Upper lobe of left lung (tissue), 6 donors: Measurements from ENCODE around the gene ARHGEF7. TPM values are rescaled to one million over a fixed set of nuclear protein-coding genes. Genes with fewer than 3 reads are reported as not detected.
A peak's percentile ranks its signal among the peaks of the same experiment; 100 is the strongest.

Experiments
- ATAC-seq, 2 donors: fragments of 200-7000 bp; cut with Tn5 transposase; one replicate each; pipeline ENCODE4 v1.9.1; 2022; ENCODE audit warnings: mild to moderate bottlenecking in 2 of 2, moderate library complexity in 2 of 2; ENCODE audit not compliant: low FRiP score in 2 of 2
- DNase-seq, 2 donors: peaks; one replicate each; pipeline ENCODE4 v3.0.0-alpha.2; 2019 to 2020
- H3K27ac ChIP-seq, 4 donors: fragments of 200-600 bp; sonication (generic); one replicate each; pipeline ENCODE4 v1.5.1; 2016 to 2019
- H3K27me3 ChIP-seq, 4 donors: fragments of 200-600 bp; sonication (generic); one replicate each; pipeline ENCODE4 v1.5.1; 2017 to 2019
- H3K36me3 ChIP-seq, 4 donors: fragments of 200-600 bp; sonication (generic); one replicate each; pipeline ENCODE4 v1.5.1; 2016 to 2019
- H3K4me1 ChIP-seq, 4 donors: fragments of 200-600 bp; sonication (generic); one replicate each; pipeline ENCODE4 v1.5.1; 2018 to 2019
- H3K4me3 ChIP-seq, 4 donors: fragments of 200-600 bp; sonication (generic); one replicate each; pipeline ENCODE4 v1.5.1; 2017 to 2019; ENCODE audit warnings: mild to moderate bottlenecking in 2 of 4, moderate library complexity in 1 of 4
- H3K9me3 ChIP-seq, 4 donors: fragments of 200-600 bp; sonication (generic); one replicate each; pipeline ENCODE4 v1.5.1; 2018 to 2019
- EP300 ChIP-seq, 4 donors: sonication (generic); formaldehyde crosslinking; IDR thresholded peaks; one replicate each; pipeline ENCODE4 v1.5.1; 2017; ENCODE audit warnings: antibody characterized with exemption in 4 of 4, control low read depth in 2 of 4
- POLR2A ChIP-seq, 4 donors: fragments of 450-650 bp; IDR thresholded peaks; one replicate each; pipeline ENCODE4 v1.5.1; 2016 to 2017; ENCODE audit warnings: antibody characterized with exemption in 4 of 4, mild to moderate bottlenecking in 2 of 4
- POLR2AphosphoS5 ChIP-seq, 2 donors: sonication (generic); formaldehyde crosslinking; IDR thresholded peaks; one replicate each; pipeline ENCODE4 v1.5.1; 2017; ENCODE audit warnings: antibody characterized with exemption in 2 of 2
- WGBS, 2 donors: methylation state at CpG; one replicate each; pipeline ENCODE4 v1.1.5; 2017 to 2018; 5-methylcytosine and 5-hydroxymethylcytosine counted together
- total RNA-seq, 6 donors: library from RNA; depleted of rRNA in 4 of 6; stranded (reverse); fragments of >200 nt in 4 of 6; gene quantifications; one replicate each; pipeline versions ENCODE4 v1.1.0 to v1.2.1, GENCODE V29; 2016 to 2021
- TF ChIP-seq, protein P1 (sequence below), 6 experiments: fragments of 450-650 bp in 4 of 6; fragments of 200-600 bp in 2 of 6; sonication (generic) in 2 of 6; IDR thresholded peaks; one replicate each; pipeline ENCODE4 v1.5.1; 2016 to 2019; ENCODE audit warnings: antibody characterized with exemption in 6 of 6
- donor health status: DM: no; HTN: no; CAD: no; lungs with moderate emphysema.
- donor health status: DM: no; HTN: yes; CAD: no; lungs with severe emphysema.

ARHGEF7 gene
- total RNA-seq, 6 donors from 2014 or later, result 50.3 to 130 (median 67.4) TPM

DNA sequence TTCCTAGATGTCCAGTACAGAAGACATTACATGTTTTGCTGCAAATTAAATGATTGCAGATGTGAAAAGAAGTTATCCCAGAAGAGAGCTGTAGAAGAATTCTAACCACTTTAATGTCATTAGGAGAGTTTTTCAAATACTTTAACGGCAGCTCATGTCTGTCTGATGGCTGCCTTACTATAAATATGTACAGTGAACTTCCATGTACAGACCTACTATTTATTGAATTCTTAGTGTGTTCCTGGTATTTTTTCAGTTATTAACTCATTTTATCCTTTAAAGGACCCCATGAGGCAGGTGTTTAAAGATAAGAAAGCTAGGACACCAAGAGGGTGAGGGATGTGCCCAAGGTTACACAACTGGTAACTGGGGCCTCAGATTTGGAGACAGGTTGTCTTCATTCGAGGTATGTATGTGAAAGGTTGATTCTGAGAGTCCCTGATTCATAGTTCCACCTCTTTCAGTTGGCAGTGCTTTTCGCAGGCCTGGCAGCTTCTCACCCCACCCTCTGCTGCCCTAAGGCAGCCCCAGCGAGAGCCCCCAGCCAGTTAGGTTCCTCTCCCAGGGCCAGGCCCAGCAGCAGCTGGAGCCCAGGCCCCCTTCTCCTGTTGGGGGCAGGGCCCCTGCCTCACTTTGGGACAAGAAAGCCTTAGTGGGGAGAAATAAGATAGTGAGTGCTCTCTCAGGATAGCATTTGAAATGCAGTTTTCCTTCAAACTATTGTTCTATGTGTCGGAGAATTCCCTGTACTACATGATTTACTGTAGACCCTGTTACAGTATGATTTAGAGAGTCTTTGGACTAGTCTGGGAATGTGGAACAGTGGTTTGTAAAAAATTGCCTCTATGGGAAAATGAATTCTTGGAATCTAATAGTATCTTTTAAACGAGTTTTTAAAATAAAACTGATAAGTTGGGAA is 137.6 kb downstream of the ARHGEF7 start:
- no peak overlapping the region for H3K4me3 ChIP-seq
- H3K27me3 ChIP-seq, result no peaks in the 10 kb centered on the region
- peaks cover 0 to 6% (median 3%) of the 10 kb centered on the region in 4 donors for H3K4me1 ChIP-seq
- WGBS, 2 donors, result 77 to 87% methylated on average over 6 of the region's 6 CpGs
- no peaks in the 10 kb centered on the region for H3K9me3 ChIP-seq
- H3K36me3 ChIP-seq, result peaks cover 0 to 68% (median 10%) of the 10 kb centered on the region in 4 donors
- H3K27ac ChIP-seq, result no peak overlapping the region
- TF ChIP-seq EP300 (IDR thresholded peaks at IDR 0.05), result no peak
- TF ChIP-seq, protein P1, sequence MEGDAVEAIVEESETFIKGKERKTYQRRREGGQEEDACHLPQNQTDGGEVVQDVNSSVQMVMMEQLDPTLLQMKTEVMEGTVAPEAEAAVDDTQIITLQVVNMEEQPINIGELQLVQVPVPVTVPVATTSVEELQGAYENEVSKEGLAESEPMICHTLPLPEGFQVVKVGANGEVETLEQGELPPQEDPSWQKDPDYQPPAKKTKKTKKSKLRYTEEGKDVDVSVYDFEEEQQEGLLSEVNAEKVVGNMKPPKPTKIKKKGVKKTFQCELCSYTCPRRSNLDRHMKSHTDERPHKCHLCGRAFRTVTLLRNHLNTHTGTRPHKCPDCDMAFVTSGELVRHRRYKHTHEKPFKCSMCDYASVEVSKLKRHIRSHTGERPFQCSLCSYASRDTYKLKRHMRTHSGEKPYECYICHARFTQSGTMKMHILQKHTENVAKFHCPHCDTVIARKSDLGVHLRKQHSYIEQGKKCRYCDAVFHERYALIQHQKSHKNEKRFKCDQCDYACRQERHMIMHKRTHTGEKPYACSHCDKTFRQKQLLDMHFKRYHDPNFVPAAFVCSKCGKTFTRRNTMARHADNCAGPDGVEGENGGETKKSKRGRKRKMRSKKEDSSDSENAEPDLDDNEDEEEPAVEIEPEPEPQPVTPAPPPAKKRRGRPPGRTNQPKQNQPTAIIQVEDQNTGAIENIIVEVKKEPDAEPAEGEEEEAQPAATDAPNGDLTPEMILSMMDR (IDR thresholded peaks at IDR 0.05), result no peak
- TF ChIP-seq POLR2A (IDR thresholded peaks at IDR 0.05), result no peak
- TF ChIP-seq POLR2AphosphoS5 (IDR thresholded peaks at IDR 0.05), result no peak
- DNase-seq (no peak), ATAC-seq (no peak)

DNA sequence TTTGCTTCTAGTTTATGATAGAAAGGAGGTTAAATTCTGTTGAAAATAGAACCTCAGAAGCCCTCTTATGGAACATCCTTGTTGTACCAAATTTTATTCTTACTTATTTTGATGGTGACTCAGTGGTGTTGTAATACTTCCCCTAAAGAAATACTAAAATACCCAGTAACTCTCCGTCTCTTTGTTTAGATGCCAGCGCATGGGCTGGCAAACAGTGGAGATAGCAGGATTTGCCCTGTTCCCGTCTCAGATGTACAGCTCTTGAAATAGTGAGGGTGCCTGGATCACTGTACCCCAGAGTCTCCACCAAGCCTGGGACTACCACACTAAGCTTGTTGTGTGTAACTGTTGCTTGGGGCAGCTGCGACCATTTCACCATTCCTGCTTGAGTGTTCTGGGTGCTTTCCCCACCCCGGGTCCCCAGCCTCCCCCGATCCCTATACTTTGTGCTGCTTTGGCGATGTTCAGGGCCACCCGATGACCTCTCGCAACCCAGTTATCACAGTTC is 138.3 kb downstream of the ARHGEF7 start:
- Histone ChIP-seq H3K4me3 (no peak overlapping the region), H3K27me3 (no peaks in the 10 kb centered on the region), H3K4me1 (peaks cover 0 to under 1% (median 0%) of the 10 kb centered on the region in 4 donors), H3K9me3 (no peaks in the 10 kb centered on the region), H3K27ac (no peak overlapping the region), H3K36me3 (peaks cover 0 to 68% (median 17%) of the 10 kb centered on the region in 4 donors)
- DNase-seq (no peak), ATAC-seq (peak in 1 of 2 donors; percentile 19)
- WGBS, 2 donors, result 98 to 99% methylated on average over 5 to 9 of the region's 9 CpGs
- TF ChIP-seq POLR2AphosphoS5 (IDR thresholded peaks at IDR 0.05) (no peak), EP300 (IDR thresholded peaks at IDR 0.05) (no peak), POLR2A (IDR thresholded peaks at IDR 0.05) (no peak)
- TF ChIP-seq, protein P1 (IDR thresholded peaks at IDR 0.05), result no peak

DNA sequence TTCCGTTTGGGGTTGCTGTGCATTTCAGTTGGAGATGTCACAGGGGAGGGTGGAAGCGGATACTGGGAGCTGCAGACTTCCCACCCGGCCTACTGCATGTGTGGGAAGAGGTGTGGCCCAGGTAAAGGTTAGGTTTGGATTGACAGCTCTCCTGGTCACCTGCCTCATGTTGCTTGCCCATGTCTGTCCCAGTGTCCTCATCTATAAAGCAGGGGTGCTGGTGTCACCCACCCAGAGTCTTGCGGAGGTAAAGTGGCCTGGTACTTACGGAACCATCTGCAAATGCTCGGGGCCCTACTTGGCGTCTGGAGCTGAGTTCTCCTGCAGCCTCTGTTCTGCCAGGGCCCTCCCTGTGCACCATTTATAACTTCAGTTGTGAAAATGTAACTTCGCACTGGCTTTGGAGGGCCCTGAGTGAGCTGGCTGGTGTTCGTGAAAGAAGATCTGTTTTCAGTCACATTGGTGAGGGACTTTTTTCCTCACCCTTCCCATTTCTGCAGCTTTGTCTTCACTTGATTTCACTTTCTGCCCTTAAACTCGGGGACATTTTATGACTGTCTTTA is 140.2 kb downstream of the ARHGEF7 start:
- ATAC-seq (no peak), DNase-seq (no peak)
- no peak overlapping the region for H3K4me3 ChIP-seq
- peaks cover 0 to 68% (median 26%) of the 10 kb centered on the region in 4 donors for H3K36me3 ChIP-seq
- no peak overlapping the region for H3K27ac ChIP-seq
- TF ChIP-seq, protein P1 (IDR thresholded peaks at IDR 0.05), result no peak
- TF ChIP-seq EP300 (IDR thresholded peaks at IDR 0.05), result no peak
- TF ChIP-seq POLR2AphosphoS5 (IDR thresholded peaks at IDR 0.05), result no peak
- TF ChIP-seq POLR2A (IDR thresholded peaks at IDR 0.05), result no peak
- no peaks in the 10 kb centered on the region for H3K4me1 ChIP-seq
- 96 to 97% methylated on average over 8 to 10 of the region's 10 CpGs for WGBS, 2 donors
- H3K27me3 ChIP-seq, result no peaks in the 10 kb centered on the region
- H3K9me3 ChIP-seq, result no peaks in the 10 kb centered on the region

DNA sequence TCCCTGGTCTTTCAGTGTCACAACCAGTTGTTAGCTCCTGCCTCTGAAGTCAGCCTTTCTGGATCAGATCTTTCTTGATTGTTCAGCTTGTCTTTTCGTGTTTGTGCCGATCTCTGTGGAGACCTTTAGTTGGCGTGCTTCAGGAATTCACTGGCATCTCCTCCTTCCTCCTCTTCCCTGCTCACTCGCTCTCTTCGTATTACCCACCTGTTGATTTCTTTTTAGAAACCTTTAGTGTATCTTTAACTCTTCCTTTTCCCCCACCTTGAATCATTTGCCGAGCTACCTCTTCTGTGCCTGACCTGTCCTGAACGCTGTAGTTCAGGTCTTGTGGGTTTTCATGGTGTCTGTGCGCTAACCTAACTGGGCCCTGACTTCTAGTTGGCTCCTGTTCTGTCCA is 141.3 kb downstream of the ARHGEF7 start:
- ATAC-seq, result no peak
- no peak for DNase-seq
- WGBS, 2 donors, result 99% methylated on average over 8 of the region's 8 CpGs

More for the DNA sequence above, 141.3 kb downstream of the ARHGEF7 start:
- H3K4me1 ChIP-seq, result no peaks in the 10 kb centered on the region
- H3K27me3 ChIP-seq, result no peaks in the 10 kb centered on the region
- no peak overlapping the region for H3K27ac ChIP-seq
- no peak for TF ChIP-seq EP300 (IDR thresholded peaks at IDR 0.05)
- TF ChIP-seq, protein P1 (IDR thresholded peaks at IDR 0.05), result no peak
- TF ChIP-seq POLR2A (IDR thresholded peaks at IDR 0.05), result no peak
- no peak for TF ChIP-seq POLR2AphosphoS5 (IDR thresholded peaks at IDR 0.05)
- H3K36me3 ChIP-seq, result peaks cover 0 to 58% (median 23%) of the 10 kb centered on the region in 4 donors
- no peak overlapping the region for H3K4me3 ChIP-seq
- H3K9me3 ChIP-seq, result no peaks in the 10 kb centered on the region
